NCI-H187 (cell line): ENCODE measurements around the gene IRS2.

Source experiments
- DNase-seq, 2 experiments: peaks; one replicate each; lab custom pipeline; 2025; lab: John Stamatoyannopoulos, UW

Gene IRS2

DNA sequence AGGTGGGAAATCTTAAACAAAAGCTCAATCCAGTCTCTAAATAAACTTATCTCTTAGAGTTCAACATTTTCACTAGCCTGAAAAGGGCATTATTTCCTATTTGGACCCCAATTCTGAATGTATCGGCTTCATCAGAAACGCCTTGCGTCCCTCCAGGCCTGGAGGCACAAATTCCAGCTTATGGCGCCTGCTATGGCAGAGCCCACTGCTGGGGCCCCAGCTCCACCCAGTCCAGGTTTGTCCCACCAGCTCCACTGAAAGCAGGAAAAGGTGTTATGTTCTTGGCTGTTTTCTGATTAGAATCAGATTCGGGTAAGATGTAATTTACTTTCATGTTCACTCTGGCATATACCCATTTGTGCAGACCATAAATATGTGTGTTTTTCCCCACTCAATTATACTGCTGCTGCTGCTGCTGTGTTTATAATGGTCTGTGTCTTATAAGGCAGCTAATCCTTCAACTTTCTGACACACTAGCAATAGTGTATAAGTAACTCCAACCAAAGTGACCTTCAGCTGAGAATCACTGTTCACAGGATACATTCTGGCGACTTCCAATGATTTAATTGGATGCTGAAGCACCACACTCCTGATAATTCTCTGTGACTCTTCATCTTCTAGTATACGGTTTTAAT, 6.4 kb downstream of the IRS2 start:
- DNase-seq = no peak

DNA sequence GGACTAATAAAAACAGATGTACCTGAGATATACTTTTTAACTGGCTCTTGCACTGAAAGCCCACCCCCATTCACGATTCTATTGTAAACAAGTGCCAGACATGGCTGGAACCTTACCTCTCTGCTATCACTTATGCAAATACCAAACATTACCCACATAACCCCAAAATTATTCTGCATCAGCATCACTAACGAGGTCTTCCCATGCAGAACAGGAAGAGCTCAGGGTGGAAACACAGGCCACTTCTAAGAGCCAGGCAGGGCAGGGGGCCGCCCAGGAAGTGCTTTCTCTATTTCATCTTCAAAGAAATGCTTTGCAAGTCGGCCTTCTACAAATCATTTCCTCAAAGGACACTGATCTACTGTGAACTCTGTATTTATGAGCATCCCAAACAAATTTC, 7.3 kb downstream of the IRS2 start:
- DNase-seq = no peak

DNA sequence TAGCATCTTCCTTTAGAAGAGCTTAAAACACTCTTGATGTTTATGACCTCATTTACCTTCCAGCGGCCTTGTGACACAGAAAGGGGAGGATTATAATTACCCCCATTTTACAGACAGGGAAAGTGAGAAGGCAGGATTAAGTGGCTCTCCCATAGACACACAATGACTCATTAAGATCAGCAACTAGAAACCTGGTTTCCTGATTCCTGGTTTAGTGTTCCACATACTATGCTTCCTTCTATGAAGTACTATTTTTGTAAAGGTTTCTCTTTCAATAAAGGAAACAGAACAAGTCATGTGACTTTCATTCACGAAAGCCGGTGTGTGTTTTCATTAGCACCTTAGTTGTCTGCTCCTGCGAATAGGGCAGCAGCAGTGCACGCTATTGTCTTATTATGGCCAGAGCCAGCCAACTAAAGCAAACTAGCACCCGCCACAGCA, 8.3 kb downstream of the IRS2 start:
- DNase-seq = no peak

DNA sequence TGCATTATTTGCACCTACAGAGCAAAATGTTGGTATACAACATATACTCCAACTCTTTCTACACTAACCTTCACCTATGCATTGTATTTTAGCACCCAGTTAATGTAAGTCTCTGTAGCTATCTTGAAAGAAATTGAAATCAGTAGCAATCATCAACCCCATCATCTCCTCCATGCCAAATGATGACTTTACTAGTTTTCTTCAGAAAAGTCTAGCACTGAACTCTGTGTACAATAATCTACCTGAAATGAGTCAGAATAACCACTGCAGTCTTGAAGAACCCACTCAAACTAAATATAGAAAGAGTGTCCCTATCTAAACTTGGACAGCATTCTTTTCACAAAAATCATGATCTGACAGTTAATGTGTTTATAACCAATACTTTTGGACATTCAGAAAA, 9.8 kb downstream of the IRS2 start:
- DNase-seq = no peak

DNA sequence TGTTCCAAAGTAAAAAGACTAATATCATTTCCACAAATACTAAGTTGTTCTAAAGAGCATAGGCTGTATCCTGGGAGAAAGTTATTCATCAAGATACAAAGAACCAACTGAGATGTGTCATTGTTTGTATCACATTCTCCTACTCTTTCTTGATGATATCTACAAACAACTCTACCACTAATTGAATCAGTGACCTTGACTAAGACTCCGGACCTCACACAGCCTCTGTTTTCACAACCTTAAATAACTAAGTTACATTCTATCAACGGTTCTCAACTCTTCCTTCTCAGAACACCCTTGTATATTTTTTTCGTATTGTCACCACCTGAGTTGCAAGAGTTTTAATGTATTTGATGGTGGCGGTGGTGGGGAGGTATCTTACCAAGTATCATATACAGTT, 12.6 kb downstream of the IRS2 start:
- DNase-seq = no peak

DNA sequence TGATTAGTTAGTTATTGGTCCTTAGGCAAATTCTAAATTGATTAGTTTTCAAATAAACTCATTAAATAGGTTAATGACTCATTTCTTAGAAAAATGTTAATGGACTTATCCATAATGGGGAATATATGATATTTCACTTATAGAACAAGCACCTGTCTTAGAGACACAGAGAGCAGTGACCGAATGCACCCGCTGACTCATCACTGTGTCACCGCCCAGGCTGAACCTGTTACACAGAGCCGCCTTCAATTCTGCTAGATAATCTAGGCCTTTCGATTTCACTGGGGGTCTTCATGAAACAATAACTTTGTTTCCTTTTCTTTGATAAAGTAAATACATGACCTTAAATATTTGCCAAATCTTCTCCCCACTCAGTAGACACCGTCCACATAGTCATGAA, 13.1 kb downstream of the IRS2 start:
- no peak for DNase-seq

DNA sequence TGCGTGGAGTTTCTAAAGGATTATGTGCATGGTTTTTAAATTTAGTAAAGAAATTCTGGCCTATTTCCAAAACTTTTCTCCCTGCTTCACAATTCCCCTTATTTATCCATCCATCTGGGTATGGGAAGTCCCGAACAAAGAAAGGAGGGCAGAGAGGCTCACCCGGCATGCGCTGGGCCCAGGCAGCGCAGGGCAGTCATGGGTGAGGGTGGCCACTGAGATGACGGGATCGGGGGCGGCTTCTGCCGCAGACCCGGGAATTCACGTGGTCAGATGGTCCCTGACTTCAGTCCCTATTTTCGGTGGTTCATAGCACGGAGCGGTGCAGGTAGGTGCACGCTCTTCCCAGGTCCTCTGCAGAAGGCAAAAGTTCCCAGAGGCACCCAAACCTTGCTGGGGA, 14.5 kb downstream of the IRS2 start:
- no peak for DNase-seq

DNA sequence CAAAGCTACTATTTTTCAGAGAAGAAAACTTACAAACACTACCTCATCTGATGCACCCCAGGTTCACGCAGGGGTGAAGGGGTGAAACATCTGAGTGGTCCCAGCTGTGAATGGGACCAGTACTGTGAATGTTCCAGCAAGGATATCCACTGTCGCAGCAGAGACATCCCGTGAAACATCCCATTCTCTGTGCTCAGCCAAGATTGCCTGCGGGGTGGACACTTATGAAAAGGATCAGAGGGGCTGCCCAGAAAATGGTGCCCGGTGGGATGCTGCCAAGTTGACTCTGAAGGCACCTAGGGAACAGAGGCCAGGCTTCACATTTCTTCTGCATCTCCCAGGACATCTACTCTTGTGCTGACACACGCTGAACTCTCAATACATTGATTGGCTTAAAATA, 15.9 kb downstream of the IRS2 start:
- no peak for DNase-seq

DNA sequence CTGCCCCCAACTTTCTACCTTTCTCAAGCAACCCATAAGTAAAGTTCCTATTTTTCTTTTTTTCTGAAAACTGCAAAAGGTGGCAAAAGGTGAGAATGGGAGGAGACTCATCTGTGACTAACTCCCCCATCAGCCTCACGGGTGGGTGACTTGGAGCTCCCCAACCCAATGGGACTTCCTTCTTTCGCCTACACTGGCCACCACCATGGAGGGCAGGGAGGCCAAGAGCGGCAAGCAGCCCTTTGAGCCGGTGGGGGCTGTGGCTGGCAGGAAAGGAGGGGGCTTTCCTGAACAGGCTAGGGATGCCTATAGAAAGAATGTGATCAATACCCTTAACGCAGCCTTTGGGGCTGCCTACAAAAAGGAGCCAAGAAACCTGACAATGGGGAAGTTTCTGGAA, 16.5 kb downstream of the IRS2 start:
- DNase-seq = no peak

DNA sequence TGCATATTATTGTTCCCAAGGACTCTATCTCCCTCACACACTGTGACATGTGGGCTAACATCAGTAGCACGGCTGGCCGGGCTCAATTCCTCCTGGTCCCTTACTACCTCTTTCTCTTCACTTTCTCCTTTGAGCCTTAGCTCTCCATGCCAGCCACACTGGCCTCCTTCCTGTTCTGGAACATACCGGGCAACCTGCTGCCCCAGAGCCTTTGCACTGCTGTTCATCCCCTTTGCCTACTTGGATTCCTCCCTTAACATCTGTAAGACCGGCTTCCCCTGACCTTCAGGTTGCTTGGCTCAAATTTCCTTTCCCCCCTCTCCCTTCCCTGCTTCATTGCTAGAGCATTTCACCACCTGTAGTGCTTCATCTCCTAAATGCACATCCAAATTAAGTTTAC, 17.1 kb downstream of the IRS2 start:
- DNase-seq = no peak

DNA sequence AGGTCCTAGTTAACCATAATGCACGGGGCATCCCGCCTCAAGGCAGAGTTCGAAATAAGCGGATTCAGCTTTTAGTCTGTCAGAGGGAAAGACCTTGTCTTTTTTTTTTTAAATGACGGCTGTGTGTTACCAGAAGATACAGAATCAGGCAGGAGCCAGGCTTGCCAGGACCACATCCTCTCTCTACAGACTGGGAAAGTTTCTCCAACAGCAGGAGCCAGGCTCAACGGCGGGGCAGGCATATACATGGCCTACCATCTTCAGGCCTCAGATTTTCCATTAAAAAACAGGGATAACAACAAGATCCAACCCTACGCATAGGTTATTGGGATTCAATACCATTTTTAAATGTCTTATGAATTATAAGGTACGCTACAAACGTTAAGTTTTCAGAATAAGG, 17.8 kb downstream of the IRS2 start:
- no peak for DNase-seq

DNA sequence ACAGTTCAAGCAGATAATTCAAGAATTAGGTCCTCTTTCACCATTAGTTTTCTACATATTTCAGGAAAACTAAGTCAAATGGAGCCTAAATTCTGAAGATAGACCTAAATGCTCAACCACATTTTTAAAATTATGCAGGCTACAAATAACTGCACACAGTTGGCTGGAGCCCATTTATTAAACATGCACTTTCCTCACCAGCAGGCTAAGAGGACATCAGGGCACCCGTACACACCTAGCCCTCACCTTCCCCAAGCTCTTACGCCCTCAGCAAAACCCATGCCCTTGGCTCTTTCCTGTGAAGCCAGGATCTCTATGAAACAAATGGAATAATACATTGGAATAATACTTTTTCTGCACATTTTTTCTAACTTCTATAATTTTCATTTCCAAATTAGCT, 18.2 kb downstream of the IRS2 start:
- DNase-seq = no peak

DNA sequence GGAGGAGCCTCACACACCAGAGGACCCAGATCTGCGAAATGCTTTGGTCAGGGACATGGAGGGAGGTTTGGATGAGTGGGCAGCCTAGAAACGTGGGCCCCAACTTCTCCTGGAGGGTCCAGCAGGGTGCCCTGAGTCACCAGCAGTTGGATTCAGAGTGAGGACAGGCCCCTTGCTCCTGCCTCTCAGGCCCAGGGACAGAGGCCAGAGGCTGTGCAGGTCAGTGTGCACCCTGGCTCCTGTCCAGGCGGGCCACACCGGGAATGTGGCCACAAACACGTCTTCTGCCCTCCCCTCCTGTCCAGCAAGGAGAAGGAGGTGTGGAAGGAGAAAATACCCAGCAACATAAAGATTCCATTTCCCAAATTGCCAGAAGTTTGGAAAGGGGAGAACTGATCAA, 19.4 kb downstream of the IRS2 start:
- DNase-seq = no peak

DNA sequence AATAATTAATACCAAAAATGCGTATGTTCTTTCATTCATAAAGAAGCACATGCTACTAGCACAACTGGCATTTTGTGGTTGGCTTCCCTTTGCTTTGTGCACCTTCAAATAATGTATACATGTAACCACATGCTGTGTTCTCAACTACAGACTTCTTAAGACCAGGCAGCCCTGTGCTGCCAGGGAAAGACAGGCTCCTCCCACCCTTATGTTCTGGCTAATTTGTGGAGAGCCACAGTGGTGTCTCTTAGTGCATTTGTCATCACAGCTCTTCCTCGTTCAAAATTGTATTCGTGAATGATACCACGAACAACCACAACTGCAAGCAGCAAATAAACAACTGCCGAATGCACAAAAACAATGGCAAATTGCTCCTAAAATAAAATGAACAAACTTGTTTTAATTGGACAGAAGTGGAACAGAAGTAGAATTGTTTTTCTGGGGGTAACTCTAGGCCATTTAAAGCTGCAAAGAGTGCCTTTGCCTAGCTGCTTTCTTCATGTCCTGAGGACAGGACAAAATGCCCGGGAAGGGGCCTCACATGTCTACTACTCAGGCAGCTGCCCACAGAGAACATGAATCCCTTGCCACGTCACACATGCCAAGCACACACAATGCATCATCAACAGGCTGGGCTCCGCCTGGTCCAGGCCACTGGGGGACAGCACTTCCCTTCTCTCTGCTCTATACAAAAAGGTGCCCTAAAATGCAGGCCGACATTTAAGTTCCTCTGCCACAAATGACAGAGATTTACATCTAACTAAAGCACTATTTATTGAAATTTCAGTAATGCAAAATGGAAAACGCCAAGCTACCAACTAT, 21.7 kb downstream of the IRS2 start:
- DNase-seq = peak; percentile 72 to 77

DNA sequence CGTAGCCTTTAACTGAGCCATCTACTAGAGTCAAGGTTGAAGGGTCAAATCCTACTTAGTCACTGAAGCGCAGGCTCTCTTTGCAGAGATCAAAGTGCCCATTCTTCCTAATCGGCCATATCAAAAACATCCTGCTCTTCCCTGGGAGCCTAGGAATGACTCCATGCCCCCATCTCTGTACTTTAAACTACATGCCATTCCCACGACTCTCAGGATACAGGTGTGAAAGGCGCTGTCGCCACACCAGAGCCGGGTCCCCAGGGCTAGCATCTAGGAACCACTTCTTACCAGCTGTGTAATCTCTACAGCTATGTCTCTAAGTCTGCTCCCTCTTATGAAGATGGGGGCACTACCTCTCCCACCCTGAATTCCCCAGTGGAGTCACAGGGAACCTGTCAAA, 22.3 kb downstream of the IRS2 start:
- no peak for DNase-seq

DNA sequence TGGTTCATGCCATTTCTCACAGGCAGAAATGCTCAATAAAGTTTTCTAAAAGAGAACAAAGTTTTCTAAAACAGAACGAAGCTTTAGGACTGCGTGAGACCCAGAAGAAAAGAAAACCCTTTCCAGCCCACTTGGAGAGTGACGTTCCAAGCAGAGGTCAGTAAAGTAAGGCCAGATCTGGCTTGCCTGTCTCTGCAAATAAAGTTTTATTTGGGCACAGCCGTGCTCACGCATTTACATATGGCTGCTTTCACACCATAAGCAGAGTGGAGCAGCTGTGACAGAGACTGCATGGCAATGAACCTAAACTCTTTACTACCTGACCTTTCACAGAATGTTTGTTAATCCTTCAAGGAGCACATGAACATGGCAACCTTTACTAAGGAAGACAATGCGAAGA, 23.6 kb downstream of the IRS2 start:
- DNase-seq = no peak

DNA sequence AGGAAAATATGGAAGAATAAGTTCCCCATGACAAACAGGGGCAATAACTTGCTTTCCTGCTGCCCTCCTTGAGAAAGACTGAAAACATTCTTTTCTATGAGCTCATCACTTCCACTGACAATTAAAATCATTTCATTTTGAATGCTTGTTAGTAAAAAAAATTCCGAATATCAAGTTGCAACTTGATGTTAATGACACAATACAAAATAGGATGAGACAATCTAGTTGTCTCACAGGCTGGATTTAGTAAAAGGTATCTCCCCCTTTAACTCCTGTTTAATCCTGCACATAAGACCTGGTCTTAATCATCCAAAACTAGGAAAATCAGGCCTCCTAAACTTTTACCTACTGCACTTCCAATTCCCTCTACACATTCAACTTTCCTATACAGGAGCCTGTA, 24.7 kb downstream of the IRS2 start:
- DNase-seq = no peak

DNA sequence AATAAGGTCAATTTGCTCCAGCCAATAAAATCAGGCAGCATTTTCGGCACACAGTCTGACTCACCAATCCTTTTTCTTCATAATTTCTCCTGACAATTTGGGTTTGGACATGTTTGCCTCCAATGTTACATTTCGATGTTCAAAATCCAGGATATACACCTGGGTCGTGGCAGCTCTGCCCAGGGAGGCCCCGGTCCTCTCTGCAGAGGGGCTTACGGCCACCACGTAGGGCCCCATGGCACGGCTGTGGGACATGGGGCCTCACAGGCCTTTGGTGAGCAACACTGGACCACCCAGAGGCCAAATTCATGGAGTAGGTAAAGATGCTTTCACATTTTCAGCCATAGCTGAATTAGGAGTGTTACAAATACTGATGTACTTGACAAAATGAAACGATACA, 25.4 kb downstream of the IRS2 start:
- no peak for DNase-seq

DNA sequence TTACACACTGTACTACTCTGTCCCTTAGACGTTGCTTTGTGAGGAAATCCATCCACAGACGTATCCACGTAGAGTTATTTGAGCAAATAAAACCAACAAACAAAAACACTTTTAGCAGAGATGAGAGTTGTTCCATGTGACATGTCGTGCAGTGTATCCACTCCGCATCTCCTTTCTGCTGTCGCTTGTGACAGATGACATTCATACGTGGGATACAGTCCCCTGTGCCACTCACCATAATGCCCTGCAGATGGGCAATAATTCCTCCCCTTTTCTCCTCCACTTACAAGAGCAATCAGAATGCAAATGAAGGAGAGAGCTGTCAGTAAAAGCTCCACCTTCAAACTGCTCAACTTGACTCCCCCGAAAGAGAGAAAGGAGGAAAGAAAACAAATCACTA, 26.0 kb downstream of the IRS2 start:
- no peak for DNase-seq

DNA sequence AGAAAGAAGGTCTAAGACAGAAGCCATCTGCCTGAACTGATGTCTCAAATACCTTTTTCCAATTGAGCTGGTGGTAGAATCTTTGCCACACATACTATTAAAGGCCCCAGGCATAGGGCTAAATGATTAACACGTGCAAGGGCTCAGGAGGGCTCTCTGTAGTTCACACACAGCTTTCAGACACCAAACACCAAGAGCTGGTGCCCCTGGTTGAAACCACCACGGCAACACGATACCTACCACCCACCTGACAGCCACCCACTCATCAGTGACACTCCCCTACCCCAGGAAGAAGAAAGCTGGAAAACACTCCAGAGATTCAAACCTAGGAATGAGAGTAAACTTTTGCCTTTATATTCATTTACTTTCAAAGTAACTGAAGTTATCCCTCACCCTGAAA, 26.8 kb downstream of the IRS2 start:
- DNase-seq = no peak

DNA sequence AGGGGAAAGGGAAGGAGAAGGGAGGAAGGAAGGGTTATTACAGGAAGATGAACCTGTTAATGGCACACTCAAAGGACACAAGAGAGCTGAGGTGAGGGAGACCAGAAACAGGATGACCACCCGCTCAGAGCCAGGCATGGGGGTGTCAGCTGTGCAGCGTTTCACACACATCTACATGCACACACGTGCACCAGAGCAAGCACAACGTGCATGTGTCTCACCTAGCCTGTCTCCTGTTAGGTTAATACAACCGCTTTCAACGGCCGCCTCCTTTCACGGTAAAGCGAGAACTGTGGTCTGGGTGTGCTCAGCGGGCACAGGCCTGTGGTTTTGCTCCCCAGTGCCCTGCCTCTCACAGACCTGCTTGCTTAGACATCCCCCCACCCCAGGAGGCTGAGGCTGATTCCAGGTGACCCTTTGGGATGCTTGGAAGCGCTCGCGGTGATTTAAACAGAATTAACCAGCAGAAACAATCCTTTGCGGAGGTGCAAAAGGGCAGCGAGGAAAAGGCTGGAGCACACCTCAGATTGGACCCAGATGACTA, 27.4 kb downstream of the IRS2 start:
- no peak for DNase-seq

DNA sequence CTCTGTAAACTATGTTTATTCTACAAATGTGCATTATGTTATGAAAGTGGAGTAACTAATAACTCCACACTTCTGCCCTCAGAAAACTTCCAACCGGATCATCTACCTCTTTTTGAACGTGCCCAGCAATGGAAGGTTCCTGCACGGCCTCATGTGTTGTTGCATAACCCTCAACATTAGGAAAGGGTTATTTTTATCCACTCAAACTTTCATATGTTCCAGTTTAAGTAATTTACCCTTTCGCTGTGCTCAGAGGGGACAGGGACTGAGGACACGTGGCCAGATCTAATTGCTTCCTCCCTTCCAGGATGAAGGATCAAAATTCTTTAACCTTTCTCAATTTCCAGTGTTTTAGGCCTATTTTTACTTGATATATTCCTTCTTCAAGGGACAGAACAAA, 29.6 kb downstream of the IRS2 start:
- no peak for DNase-seq

DNA sequence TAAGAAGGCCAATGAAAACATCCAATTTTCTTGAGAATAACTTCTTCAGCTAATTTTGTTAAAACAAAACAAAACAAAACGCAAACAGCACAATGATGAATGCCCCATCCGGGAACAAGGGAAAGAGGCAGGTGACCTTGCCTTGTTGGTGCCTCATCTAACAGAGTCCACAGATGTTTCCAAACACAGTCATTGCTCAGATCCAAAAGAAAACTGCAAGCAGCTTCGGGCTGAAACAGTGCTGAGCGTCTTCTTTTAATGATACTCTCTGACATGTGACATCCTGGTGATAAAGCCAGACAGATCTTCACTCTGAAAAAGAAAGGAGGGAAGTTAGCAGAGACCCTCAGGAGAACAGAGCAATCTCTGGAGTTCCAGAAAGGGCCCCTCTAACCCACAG, 30.4 kb downstream of the IRS2 start:
- DNase-seq = no peak

DNA sequence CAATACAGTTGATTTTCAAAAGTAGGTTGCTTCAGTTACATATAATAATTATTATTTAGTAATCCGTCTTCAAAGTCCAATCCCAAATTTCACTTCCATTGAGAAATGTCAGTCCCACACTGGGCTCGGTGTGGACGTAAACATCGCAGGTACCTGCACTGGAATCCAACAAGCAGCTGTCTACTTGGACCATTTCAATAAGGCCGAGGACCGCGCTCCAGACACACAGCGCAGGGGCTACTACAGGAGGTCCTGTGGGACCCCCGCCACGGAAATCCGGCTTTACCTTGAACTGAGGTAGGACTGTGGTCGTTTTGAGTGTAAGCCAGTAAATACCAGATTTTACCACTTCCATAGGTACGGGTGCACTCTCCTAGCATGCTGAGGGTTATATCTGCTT, 30.8 kb downstream of the IRS2 start:
- no peak for DNase-seq
